AG04450 (cell line): ENCODE results near the gene GAL. TPM values are rescaled to one million over a fixed set of nuclear protein-coding genes. Genes with fewer than 3 reads are reported as not detected.

ENCODE experiments used
- CTCF ChIA-PET: fragments of 300-600, 350-600 bp; formaldehyde crosslinking; extraction: SDS; loops from one replicate; lab custom pipeline; 2022; ENCODE audit warnings: antibody characterized with exemption, inconsistent platforms; lab: Charles Lee
- POLR2A ChIA-PET: fragments of 350-600 bp; formaldehyde crosslinking; extraction: SDS; loops from one replicate; lab custom pipeline; 2021; ENCODE audit warnings: antibody characterized with exemption, inconsistent platforms; lab: Yijun Ruan, JAX
- DNase-seq: peaks from one replicate; pipeline ENCODE4 v3.0.0-alpha.2; 2011; ENCODE audit warnings: low read depth, low spot score
- H3K27ac ChIP-seq: one replicate; pipeline ENCODE4 v1.5.1; 2012; ENCODE audit warnings: low read depth, low read length, control low read depth
- H3K27me3 ChIP-seq: one replicate; pipeline ENCODE4 v1.6.0; 2012; ENCODE audit warnings: low read length; ENCODE audit not compliant: control insufficient read depth, insufficient read depth
- H3K4me3 ChIP-seq: 2 replicates; pipeline ENCODE4 v1.5.1; 2011; ENCODE audit warnings: mild to moderate bottlenecking, low read depth, low read length, control low read depth
- H3K9me3 ChIP-seq: 2 replicates; pipeline ENCODE4 v1.5.1; 2012; ENCODE audit warnings: low read length; ENCODE audit not compliant: control insufficient read depth, insufficient read depth
- CTCF ChIP-seq: IDR thresholded peaks from 2 replicates; pipeline ENCODE4 v1.5.1; 2011; ENCODE audit warnings: low read depth, low read length, control low read depth, inconsistent platforms
- polyA plus RNA-seq: library from polyadenylated mRNA; depleted of rRNA; stranded (reverse); fragments of >200 nt; gene quantifications from 2 replicates; pipeline ENCODE4 v1.2.3, GENCODE V29; 2011

GAL gene
- polyA plus RNA-seq, 1 experiment: 1.9 TPM

- TF ChIP-seq CTCF: no peak
- DNase-seq: no peak
- POLR2A ChIA-PET: no interaction called here
Measured at GRCh38 chr11:68673991-68674390, 10.4 kb upstream of the GAL start.

GRCh38 chr11:68674461-68674860, 9.9 kb upstream of the GAL start:
- Histone ChIP-seq H3K4me3 (no peak overlapping the region), H3K27ac (no peak overlapping the region), H3K27me3 (peaks cover 5% of the 10 kb centered on the region), H3K9me3 (peaks cover 18% of the 10 kb centered on the region)
- no peak for TF ChIP-seq CTCF
- DNase-seq: no peak
- ChIA-PET CTCF (no interaction called here), POLR2A (no interaction called here)

More at GRCh38 chr11:68673991-68674390, 10.4 kb upstream of the GAL start:
- Histone ChIP-seq H3K9me3 (peaks cover 18% of the 10 kb centered on the region), H3K4me3 (no peak overlapping the region), H3K27me3 (peaks cover 8% of the 10 kb centered on the region), H3K27ac (no peak overlapping the region)
- CTCF ChIA-PET: no interaction called here

GRCh38 chr11:68677432-68677831, 6.9 kb upstream of the GAL start:
- Histone ChIP-seq H3K4me3 (no peak overlapping the region), H3K27ac (no peak overlapping the region), H3K27me3 (no peaks in the 10 kb centered on the region), H3K9me3 (peaks cover 9% of the 10 kb centered on the region)
- CTCF ChIA-PET: interaction anchor here (0.6 kb wide), 1 partner anchor 18 kb away, joined by 3 read pairs; no protein-coding TSS in a partner anchor
- POLR2A ChIA-PET: interaction anchor here (0.6 to 1.7 kb wide), 3 partner anchors 18 to 972 kb away, joined by 3 to 12 read pairs (median 6); no protein-coding TSS in a partner anchor
- DNase-seq: peak; percentile 83
- no peak for TF ChIP-seq CTCF

DNA sequence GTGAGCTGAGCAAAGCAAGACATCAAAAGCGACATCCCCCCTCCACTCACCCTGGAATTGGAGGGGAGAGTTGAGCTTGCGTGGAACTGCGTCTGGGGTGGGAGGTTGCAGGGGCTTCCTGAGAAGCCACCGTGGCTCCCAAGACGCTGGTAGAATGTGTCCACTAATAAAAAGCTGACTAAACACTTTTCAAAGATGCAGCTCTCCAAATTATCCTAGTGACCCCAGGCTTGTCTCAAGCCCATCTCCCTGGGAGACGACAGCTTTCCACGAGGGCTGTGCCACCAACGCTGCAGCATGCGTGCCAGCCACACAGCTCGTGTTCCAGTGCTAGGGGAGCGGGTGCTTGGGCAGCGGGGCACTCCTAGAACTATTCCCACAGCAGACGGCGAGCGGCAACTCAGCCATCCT, 6.3 kb upstream of the GAL start:
- Histone ChIP-seq H3K27ac (no peak overlapping the region), H3K9me3 (peaks cover 9% of the 10 kb centered on the region), H3K4me3 (no peak overlapping the region), H3K27me3 (no peaks in the 10 kb centered on the region)
- ChIA-PET CTCF (interaction anchor here (0.6 kb wide), 1 partner anchor 19 kb away, joined by 3 read pairs; no protein-coding TSS in a partner anchor), POLR2A (interaction anchor here (0.6 to 1.7 kb wide), 2 partner anchors 19 to 971 kb away, joined by 3 to 6 read pairs; no protein-coding TSS in a partner anchor)
- no peak for TF ChIP-seq CTCF
- no peak for DNase-seq

- H3K4me3 ChIP-seq: no peak overlapping the region
- ChIA-PET POLR2A (no interaction called here), CTCF (no interaction called here)
- peaks cover 24% of the 10 kb centered on the region for H3K27me3 ChIP-seq
- no peak overlapping the region for H3K27ac ChIP-seq
- no peaks in the 10 kb centered on the region; the same call in none of the 2 replicates for H3K9me3 ChIP-seq
- no peak for DNase-seq
- no peak for TF ChIP-seq CTCF
Measured at GRCh38 chr11:68680541-68681231, 3.7 kb upstream of the GAL start.
